ENCODE results near the gene PRKAG2.

Gene PRKAG2

DNA sequence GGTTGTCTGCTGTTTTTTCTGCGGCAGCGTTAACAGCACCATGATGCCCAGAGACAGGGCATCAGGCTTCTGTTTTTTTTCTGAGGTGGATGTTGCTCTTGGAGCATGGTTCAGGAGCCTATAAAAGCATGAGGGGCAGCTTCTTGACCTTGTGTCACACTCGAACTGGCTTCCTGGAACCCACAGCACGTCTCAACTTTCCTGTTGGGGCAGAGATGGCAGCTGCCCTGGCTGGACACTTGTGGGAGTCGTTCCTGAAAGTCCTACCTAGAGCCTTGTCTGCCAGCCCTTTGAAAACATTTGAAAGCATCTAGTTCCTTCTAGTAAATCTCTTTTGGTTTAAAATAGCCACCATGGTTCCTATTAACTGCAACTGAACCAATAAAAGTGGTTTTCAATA lies 28.9 kb upstream of the PRKAG2 start:
- Histone ChIP-seq H3K9me3 (ENCODE audit: control insufficient read depth, insufficient read depth, low read length) (no peaks in the 10 kb centered on the region), H3F3A (ENCODE audit: control insufficient read depth, insufficient read depth) (no peaks in the 10 kb centered on the region), H4K20me1 (ENCODE audit: control insufficient read depth, insufficient read depth, low read depth, low read length) (no peaks in the 10 kb centered on the region), H3K27ac (ENCODE audit: low read depth, low read length) (no peak overlapping the region), H3K4me1 (ENCODE audit: control insufficient read depth, low read length) (no peaks in the 10 kb centered on the region), H3K9me2 (replicated peaks; ENCODE audit: control insufficient read depth, low read length) (no peaks in the 10 kb centered on the region), H3K27me3 (ENCODE audit: control insufficient read depth, low read length) (no peaks in the 10 kb centered on the region), H3K4me3 (ENCODE audit: low read length) (no peak overlapping the region), H3K79me2 (ENCODE audit: control insufficient read depth, low read length) (no peaks in the 10 kb centered on the region), H3K36me3 (ENCODE audit: control insufficient read depth, low read length) (no peaks in the 10 kb centered on the region), H3K4me2 (ENCODE audit: low read length) (no peak overlapping the region)
- TF ChIP-seq, protein P1, sequence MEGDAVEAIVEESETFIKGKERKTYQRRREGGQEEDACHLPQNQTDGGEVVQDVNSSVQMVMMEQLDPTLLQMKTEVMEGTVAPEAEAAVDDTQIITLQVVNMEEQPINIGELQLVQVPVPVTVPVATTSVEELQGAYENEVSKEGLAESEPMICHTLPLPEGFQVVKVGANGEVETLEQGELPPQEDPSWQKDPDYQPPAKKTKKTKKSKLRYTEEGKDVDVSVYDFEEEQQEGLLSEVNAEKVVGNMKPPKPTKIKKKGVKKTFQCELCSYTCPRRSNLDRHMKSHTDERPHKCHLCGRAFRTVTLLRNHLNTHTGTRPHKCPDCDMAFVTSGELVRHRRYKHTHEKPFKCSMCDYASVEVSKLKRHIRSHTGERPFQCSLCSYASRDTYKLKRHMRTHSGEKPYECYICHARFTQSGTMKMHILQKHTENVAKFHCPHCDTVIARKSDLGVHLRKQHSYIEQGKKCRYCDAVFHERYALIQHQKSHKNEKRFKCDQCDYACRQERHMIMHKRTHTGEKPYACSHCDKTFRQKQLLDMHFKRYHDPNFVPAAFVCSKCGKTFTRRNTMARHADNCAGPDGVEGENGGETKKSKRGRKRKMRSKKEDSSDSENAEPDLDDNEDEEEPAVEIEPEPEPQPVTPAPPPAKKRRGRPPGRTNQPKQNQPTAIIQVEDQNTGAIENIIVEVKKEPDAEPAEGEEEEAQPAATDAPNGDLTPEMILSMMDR (IDR thresholded peaks at IDR 0.05; ENCODE audit: low read depth, low read length, poor library complexity, severe bottlenecking) = no peak
- TF ChIP-seq EZH2phosphoT487 (IDR thresholded peaks at IDR 0.05; ENCODE audit: borderline replicate concordance, low read length) = no peak

DNA sequence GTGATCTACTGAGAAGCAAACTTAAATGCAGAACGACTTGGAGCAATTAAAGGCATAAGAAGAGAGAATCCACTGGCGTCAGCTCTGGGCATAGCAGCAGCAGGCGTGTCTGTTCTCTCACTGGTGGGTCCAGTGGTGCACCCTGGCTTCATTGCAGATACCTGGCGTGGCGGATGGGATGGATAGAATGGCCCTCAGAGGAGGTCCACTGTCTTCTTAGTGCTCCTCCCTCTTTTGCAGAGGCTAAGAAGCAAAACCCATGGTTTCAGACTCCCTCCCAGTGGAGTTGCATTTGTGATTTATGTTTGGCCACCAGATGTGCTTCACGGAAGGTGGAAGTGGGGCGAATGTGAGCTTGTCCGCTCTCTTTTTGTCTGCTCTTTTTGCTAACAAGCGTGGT lies 28.4 kb upstream of the PRKAG2 start:
- H3K4me1 ChIP-seq (ENCODE audit: control insufficient read depth, low read length) = no peaks in the 10 kb centered on the region
- no peak for TF ChIP-seq EZH2phosphoT487 (IDR thresholded peaks at IDR 0.05; ENCODE audit: borderline replicate concordance, low read length)
- TF ChIP-seq, protein P1 (IDR thresholded peaks at IDR 0.05; ENCODE audit: low read depth, low read length, poor library complexity, severe bottlenecking) = no peak
- H3F3A ChIP-seq (ENCODE audit: control insufficient read depth, insufficient read depth) = no peaks in the 10 kb centered on the region
- no peak overlapping the region for H3K27ac ChIP-seq (ENCODE audit: low read depth, low read length)
- H3K9me3 ChIP-seq (ENCODE audit: control insufficient read depth, insufficient read depth, low read length) = no peaks in the 10 kb centered on the region
- H3K36me3 ChIP-seq (ENCODE audit: control insufficient read depth, low read length) = no peaks in the 10 kb centered on the region
- H3K4me3 ChIP-seq (ENCODE audit: low read length) = no peak overlapping the region
- no peaks in the 10 kb centered on the region for H3K27me3 ChIP-seq (ENCODE audit: control insufficient read depth, low read length)
- no peaks in the 10 kb centered on the region for H3K79me2 ChIP-seq (ENCODE audit: control insufficient read depth, low read length)
- no peaks in the 10 kb centered on the region for H4K20me1 ChIP-seq (ENCODE audit: control insufficient read depth, insufficient read depth, low read depth, low read length)
- no peak overlapping the region for H3K4me2 ChIP-seq (ENCODE audit: low read length)
- no peaks in the 10 kb centered on the region for H3K9me2 ChIP-seq (replicated peaks; ENCODE audit: control insufficient read depth, low read length)

DNA sequence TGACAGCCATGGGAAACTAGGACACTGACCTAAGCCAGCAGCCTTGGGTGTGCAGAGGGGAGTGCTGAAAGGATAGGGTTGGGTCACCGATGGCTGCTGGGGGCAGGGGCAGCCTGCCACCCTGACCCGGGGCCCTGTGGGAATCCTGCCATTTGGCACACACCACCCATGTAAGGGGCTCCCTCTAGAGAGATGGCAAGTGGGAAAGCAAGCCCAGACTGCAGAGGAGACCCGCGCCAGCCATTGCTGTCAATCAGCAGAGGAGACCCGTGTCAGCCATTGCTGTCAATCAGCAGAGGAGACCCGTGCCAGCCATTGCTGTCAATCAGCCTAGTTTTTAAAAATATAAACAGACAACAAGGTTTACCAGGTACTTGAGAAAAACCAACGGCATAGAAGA lies 27.4 kb upstream of the PRKAG2 start:
- no peaks in the 10 kb centered on the region for H3K36me3 ChIP-seq (ENCODE audit: control insufficient read depth, low read length)
- H3K27me3 ChIP-seq (ENCODE audit: control insufficient read depth, low read length) = no peaks in the 10 kb centered on the region
- H3K9me2 ChIP-seq (replicated peaks; ENCODE audit: control insufficient read depth, low read length) = no peaks in the 10 kb centered on the region
- no peaks in the 10 kb centered on the region for H4K20me1 ChIP-seq (ENCODE audit: control insufficient read depth, insufficient read depth, low read depth, low read length)
- no peaks in the 10 kb centered on the region for H3F3A ChIP-seq (ENCODE audit: control insufficient read depth, insufficient read depth)
- no peak overlapping the region for H3K27ac ChIP-seq (ENCODE audit: low read depth, low read length)
- no peaks in the 10 kb centered on the region for H3K79me2 ChIP-seq (ENCODE audit: control insufficient read depth, low read length)
- no peaks in the 10 kb centered on the region for H3K9me3 ChIP-seq (ENCODE audit: control insufficient read depth, insufficient read depth, low read length)
- H3K4me2 ChIP-seq (ENCODE audit: low read length) = no peak overlapping the region
- H3K4me1 ChIP-seq (ENCODE audit: control insufficient read depth, low read length) = no peaks in the 10 kb centered on the region
- H3K4me3 ChIP-seq (ENCODE audit: low read length) = no peak overlapping the region
- TF ChIP-seq, protein P1 (IDR thresholded peaks at IDR 0.05; ENCODE audit: low read depth, low read length, poor library complexity, severe bottlenecking) = no peak
- no peak for TF ChIP-seq EZH2phosphoT487 (IDR thresholded peaks at IDR 0.05; ENCODE audit: borderline replicate concordance, low read length)

Data from DOHH2 (cell line).